GM18526 (cell line): ENCODE data around the gene CCDC116.
A peak's percentile ranks its signal among the peaks of the same experiment; 100 is the strongest.

Experiments
- POLR2A ChIP-seq: IDR thresholded peaks from 3 replicates; pipeline ENCODE4 v1.6.1; 2011; ENCODE audit not compliant: insufficient read length; ENCODE audit errors: extremely low read depth

Gene CCDC116

DNA sequence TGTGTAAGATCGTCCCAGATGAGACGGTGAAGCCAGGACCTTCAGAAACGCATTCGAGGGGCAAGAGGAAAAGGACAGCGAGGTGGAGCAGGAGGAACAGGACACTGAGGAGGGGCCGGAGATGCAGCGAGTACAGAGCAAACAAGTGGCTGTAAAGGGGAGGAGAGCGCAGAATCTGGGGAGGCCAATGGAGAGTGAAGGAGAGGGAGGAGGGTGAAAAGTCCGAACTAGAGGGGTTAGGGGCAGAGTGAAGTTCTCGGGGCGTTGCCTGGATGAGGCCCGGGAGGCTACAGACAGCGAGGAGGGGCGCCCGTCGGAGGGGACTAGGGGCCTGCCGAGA, 24.4 kb downstream of the CCDC116 start:
- no peak for TF ChIP-seq POLR2A

DNA sequence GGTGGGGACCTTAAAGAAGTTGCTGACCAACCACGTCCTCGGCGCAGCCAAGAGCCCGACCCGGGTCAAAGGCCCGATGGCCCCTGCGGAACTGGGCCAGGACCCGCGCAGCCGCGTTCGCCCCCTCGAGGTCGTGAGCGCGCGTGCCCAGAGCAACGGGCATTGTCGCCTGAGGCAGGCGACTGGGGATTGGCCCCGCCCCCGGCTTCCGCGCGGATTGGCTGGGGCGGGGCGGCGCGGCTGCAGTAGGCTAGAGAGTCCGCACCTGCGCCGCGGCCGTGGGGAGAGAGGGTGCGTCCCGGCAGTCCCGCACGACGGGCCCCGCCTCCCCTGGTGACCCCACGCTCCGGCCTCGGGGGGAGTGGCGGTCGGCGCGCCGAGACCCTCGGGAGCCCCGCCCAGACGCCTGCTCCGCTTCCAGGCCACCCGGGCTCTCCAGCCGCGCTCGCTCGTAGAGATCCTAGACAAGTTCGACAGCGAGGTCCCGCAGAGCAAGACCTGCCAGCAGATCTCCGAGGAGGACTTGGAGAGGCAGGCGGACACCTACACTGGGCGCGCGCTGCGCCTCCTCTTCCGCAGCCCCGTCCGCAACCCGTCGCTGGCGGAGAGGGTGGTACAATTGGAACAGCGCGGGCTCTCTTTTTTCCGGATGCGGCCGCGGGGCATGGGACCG, 24.9 kb downstream of the CCDC116 start:
- peak; percentile 66 for TF ChIP-seq POLR2A

DNA sequence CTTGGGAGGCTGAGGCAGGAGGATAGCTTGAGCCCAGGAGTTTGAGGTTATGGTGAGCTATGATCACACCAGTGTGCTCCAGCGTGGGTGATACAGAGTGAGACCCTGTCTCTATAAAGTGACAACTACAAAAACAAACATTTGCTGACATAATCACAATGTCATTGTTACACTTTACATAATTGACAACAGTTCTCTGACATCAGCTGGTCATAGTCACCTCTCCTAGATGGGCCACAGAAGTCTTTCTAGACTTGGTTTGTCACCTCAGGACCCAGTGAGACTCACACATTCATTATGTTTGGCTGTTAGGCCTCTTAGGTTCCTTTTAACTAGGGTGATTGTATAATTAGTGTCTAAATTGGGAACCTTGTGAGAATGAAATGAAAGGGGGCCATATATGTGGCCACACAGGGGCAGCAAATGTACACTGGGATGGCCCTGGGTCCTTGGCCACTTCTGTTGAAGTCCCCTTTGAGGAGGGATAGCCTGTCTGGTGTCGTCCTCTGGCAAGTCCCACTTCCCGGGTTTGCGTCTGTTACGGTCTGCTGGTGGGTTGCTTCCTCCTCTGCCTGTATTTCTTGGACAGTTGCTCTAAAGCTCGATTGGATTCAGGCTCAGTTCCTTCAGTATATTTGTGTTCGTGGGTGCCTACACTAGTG, 27.4 kb downstream of the CCDC116 start:
- no peak for TF ChIP-seq POLR2A

DNA sequence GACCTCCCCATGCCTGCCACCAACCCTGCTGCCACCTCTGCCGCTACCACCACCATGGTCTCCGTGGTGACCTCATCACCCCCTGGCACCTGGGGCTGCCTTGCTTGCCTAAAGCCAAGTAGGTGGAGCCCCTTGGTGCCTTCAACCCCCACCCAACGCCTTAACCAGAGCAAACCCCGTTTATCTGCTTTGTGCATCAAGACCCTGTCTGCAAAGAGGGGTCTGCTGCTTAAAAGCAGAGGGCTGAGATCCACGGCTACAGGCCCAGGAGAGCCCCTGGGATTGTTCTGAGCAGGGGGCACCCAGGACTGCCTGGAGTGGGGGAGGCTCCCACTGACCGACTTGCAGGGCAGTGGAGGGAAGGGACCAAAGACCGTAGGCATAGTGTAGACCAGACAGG, 28.3 kb downstream of the CCDC116 start:
- TF ChIP-seq POLR2A: no peak

DNA sequence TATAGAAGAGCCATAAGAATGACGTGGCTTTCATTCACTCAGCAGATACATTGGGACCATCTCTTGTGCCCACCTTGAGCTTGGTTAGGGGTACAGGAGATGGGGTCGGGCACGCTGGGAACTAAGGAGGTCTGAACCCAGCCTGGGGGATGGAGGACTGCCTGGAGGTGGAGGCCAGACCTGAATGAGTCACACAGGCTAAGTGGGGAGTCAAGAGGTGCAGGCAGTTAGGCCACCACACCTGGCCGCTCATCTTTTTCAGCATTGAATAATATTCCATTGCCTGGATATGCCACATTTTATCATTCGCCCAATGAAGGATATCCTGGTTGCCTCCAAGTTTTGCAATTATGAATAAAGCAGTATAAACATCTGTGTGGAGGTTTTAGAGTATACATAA, 29.4 kb downstream of the CCDC116 start:
- no peak for TF ChIP-seq POLR2A

DNA sequence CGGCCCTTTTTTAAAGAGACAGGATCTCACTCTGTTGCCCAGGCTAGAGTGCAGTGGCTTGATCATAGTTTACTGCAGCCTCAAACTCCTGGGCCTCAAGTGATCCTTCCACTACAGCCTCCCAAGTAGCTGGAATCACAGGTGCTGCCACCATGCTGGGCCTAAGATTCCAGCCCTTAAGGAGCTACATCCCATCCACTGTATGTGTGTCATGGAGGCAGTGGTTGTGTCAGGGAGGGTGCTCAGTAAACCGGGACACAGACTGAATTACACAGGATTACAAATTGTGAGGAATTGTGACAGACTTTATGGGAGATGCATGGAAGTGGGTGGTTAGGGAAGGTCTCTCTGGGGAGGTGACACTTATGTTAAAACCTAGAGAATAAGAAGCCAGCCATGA, 31.2 kb downstream of the CCDC116 start:
- no peak for TF ChIP-seq POLR2A

- TF ChIP-seq POLR2A: no peak
These were observed 32.7 kb downstream of the CCDC116 start for GRCh38 chr22:21665047-21665851.

DNA sequence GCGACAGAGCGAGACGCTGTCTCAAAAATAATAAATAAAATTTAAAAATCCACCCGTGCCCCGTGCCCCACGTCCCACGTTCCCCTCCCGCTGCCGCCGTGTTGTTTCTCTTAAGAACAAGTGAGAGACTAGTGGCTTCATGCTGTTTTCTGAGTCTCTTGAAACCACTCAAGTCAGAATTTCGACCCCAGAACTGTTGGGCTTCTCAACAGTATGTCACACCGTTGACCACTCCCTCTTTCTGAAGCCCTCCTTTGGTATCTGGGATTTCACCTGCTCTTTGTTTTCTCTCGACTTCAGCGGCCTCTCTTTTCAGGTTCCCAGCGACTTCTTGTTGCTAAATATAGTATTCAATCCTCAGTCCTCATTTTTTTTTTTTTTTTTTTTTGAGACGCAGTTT, 34.2 kb downstream of the CCDC116 start:
- TF ChIP-seq POLR2A: no peak

- TF ChIP-seq POLR2A: no peak
These were observed 36.5 kb downstream of the CCDC116 start for GRCh38 chr22:21669026-21669425.

GRCh38 chr22:21672107-21672629, 39.6 kb downstream of the CCDC116 start:
- no peak for TF ChIP-seq POLR2A

GRCh38 chr22:21673534-21674321, 41.2 kb downstream of the CCDC116 start:
- TF ChIP-seq POLR2A: no peak

DNA sequence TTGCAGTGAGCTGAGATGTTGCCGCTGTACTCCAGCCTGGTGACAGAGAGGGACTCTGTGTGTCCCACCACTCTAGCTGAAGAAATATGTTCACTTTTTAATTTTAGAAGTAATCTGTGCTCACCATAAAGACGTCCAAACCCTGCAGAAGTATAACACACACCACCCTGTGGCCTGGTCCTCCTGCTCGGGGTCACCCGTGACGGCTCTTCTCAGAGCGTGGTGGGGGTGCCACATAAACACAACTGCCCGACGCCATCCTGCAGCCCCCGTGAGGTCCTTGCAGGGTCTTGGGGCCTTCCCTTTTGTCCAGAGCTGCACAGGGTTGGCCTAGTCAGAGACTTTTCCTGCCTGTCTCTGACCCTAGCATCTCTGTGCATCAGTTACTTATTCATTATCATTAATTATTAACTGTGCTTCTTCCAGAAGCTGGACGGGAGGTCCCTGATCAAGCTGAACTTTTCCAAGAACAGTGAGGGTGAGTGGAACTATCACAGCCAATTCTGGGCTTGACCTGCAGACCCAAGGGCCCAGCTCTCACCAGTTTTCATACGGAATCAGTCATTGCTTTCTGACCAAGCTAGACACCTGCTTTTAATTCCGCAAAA, 42.2 kb downstream of the CCDC116 start:
- TF ChIP-seq POLR2A: no peak

DNA sequence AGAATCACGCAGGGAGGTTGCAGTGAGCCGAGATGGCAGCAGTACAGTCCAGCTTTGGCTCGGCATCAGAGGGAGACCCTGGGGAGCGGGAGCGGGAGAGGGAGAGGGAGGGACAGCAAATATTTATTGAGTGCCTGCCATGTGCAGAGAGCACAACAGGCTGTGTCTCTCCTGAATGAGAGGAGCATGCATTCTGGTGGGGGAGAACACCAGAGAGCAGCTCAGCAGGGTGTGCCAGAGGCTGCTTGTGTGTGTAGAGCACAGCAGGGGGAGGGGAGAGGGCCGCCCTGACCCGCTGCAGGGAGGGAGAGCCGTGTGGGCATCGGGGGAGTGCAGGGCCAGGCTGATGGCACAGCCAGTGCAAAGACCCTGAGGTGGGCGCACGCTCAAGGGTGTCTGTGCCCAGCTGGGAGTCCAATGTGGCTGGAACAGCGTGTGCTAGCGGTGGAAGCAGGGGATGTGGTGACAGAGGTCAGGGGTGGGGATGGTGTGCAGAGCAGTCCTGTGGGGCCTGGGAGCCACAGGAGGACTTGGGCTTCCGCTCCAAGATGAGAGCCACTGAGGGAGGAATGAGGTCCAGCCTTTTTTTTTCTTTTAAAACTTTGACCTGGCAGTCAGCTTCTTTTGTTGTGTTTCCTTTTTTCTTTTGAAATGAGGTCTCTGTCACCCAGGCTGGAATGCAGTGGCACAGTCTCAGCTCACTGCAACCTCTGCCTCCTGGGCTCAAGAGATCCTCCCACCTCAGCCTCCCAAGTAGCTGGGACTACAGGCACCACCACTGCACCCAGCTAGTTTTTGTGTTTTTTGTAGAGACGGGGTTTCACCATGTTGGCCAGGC, 45.3 kb downstream of the CCDC116 start:
- TF ChIP-seq POLR2A: no peak

GRCh38 chr22:21679383-21679782, 46.8 kb downstream of the CCDC116 start:
- no peak for TF ChIP-seq POLR2A
